A673 (cell line): ENCODE data around the gene CDADC1.

ENCODE experiments used
- CTCF ChIP-seq: fragments of 300-800, 200-600 bp; sonication (generic); conservative IDR thresholded peaks from 2 replicates; pipeline ENCODE4 v1.5.1; 2017; ENCODE audit warnings: low read depth, mild to moderate bottlenecking, antibody characterized with exemption, low read length, moderate library complexity, mixed read lengths
- EZH2 ChIP-seq: fragments of 200-600 bp; sonication (generic); IDR thresholded peaks from 2 replicates; pipeline ENCODE4 v1.6.1; 2017; ENCODE audit warnings: borderline replicate concordance, low read depth, mild to moderate bottlenecking, mixed read lengths, antibody characterized with exemption, low read length; ENCODE audit not compliant: poor library complexity, severe bottlenecking

DNA sequence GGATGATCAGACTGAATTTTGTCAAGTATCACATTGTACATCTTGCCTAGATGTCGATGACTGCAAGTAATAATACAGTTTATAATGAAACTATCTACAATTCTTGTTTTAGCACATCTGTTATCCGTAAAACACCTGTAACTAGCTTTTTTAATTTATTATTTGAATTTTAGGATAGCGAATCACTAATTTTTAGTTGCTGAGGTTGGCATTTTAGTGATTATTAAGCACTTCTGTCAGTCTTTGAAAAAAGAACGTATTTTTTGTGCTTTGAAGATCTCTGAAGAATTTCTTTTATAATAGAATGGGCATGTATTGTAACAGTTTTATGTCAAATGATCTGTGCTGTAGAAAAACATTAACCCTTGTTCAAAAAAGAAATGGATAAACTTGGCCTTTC, 39.1 kb upstream of the CDADC1 start:
- no peak for TF ChIP-seq CTCF
- no peak for TF ChIP-seq EZH2
